NCI-H524 (cell line): ENCODE data around the gene IFNL3.

Experiments
- DNase-seq, 2 experiments: peaks; one replicate each; lab custom pipeline; 2025; lab: John Stamatoyannopoulos, UW

The IFNL3 gene

GRCh38 chr19:39193803-39194202 is 51.0 kb downstream of the IFNL3 start:
- no peak for DNase-seq
